Measurements from ENCODE around the gene KMT2E. TPM values are rescaled to one million over a fixed set of nuclear protein-coding genes. Genes with fewer than 3 reads are reported as not detected.

KMT2E gene
- polyA plus RNA-seq, 1 experiment = 4.4 TPM

GRCh38 chr7:105141068-105141467 lies 127.1 kb downstream of the KMT2E start:
- Histone ChIP-seq H3K4me3 (ENCODE audit: low read depth, low read length) (no peak overlapping the region), H3K27me3 (ENCODE audit: control insufficient read depth, insufficient read depth, low read length) (no peaks in the 10 kb centered on the region), H3K36me3 (ENCODE audit: control insufficient read depth, insufficient read depth, low read length) (peaks cover 6% of the 10 kb centered on the region)
- POLR2A ChIA-PET = no interaction called here
- no peak for DNase-seq (ENCODE audit: low read depth)
- CTCF ChIA-PET = interaction anchor here (1.2 to 1.4 kb wide), 2 partner anchors 9 to 258 kb away, joined by 3 to 4 read pairs; no protein-coding TSS in a partner anchor
- TF ChIP-seq CTCF (IDR thresholded peaks at IDR 0.05; ENCODE audit: insufficient read depth, low read depth, low read length) = peak; percentile 55

- DNase-seq (ENCODE audit: low read depth) = peak; percentile 26
- no peaks in the 10 kb centered on the region for H3K36me3 ChIP-seq (ENCODE audit: control insufficient read depth, insufficient read depth, low read length)
- H3K27me3 ChIP-seq (ENCODE audit: control insufficient read depth, insufficient read depth, low read length) = no peaks in the 10 kb centered on the region
- H3K4me3 ChIP-seq (ENCODE audit: low read depth, low read length) = no peak overlapping the region
- ChIA-PET POLR2A (no interaction called here), CTCF (interaction anchor here (1.3 kb wide), 1 partner anchor 9 kb away, joined by 3 read pairs; no protein-coding TSS in a partner anchor)
- no peak for TF ChIP-seq CTCF (IDR thresholded peaks at IDR 0.05; ENCODE audit: insufficient read depth, low read depth, low read length)
These were observed 135.8 kb downstream of the KMT2E start for GRCh38 chr7:105149827-105150226.

- CTCF ChIA-PET = interaction anchor here (1.3 kb wide), 1 partner anchor 14 kb away, joined by 3 read pairs; no protein-coding TSS in a partner anchor
These were observed 137.1 kb downstream of the KMT2E start for GRCh38 chr7:105151152-105151551.

GRCh38 chr7:105153531-105153930 lies 139.5 kb downstream of the KMT2E start:
- ChIA-PET POLR2A (no interaction called here), CTCF (interaction anchor here (1.9 kb wide), 1 partner anchor 10 kb away, joined by 6 read pairs; no protein-coding TSS in a partner anchor)
- Histone ChIP-seq H3K36me3 (ENCODE audit: control insufficient read depth, insufficient read depth, low read length) (no peaks in the 10 kb centered on the region; the same call in 1 of the 2 replicates), H3K4me3 (ENCODE audit: low read depth, low read length) (no peak overlapping the region), H3K27me3 (ENCODE audit: control insufficient read depth, insufficient read depth, low read length) (no peaks in the 10 kb centered on the region)
- TF ChIP-seq CTCF (IDR thresholded peaks at IDR 0.05; ENCODE audit: insufficient read depth, low read depth, low read length) = no peak
- DNase-seq (ENCODE audit: low read depth) = no peak

More at GRCh38 chr7:105151152-105151551, 137.1 kb downstream of the KMT2E start:
- POLR2A ChIA-PET = no interaction called here
- no peaks in the 10 kb centered on the region; the same call in 1 of the 2 replicates for H3K36me3 ChIP-seq (ENCODE audit: control insufficient read depth, insufficient read depth, low read length)
- H3K4me3 ChIP-seq (ENCODE audit: low read depth, low read length) = no peak overlapping the region
- TF ChIP-seq CTCF (IDR thresholded peaks at IDR 0.05; ENCODE audit: insufficient read depth, low read depth, low read length) = no peak
- H3K27me3 ChIP-seq (ENCODE audit: control insufficient read depth, insufficient read depth, low read length) = no peaks in the 10 kb centered on the region
- DNase-seq (ENCODE audit: low read depth) = no peak

- Histone ChIP-seq H3K4me3 (ENCODE audit: low read depth, low read length) (no peak overlapping the region), H3K27me3 (ENCODE audit: control insufficient read depth, insufficient read depth, low read length) (no peaks in the 10 kb centered on the region), H3K36me3 (ENCODE audit: control insufficient read depth, insufficient read depth, low read length) (no peaks in the 10 kb centered on the region; the same call in 1 of the 2 replicates)
- DNase-seq (ENCODE audit: low read depth) = no peak
- TF ChIP-seq CTCF (IDR thresholded peaks at IDR 0.05; ENCODE audit: insufficient read depth, low read depth, low read length) = no peak
- CTCF ChIA-PET = interaction anchor here (1.9 kb wide), 1 partner anchor 10 kb away, joined by 6 read pairs; no protein-coding TSS in a partner anchor
- POLR2A ChIA-PET = no interaction called here
These were observed 140.1 kb downstream of the KMT2E start for GRCh38 chr7:105154084-105154483.

Data from BJ (cell line).